ENCODE data around the gene CARS1.

CARS1 gene

GRCh38 chr11:2960139-2960538, 97.1 kb downstream of the CARS1 start:
- DNase-seq (ENCODE audit: low read depth in 3 of 3): no peak

DNA sequence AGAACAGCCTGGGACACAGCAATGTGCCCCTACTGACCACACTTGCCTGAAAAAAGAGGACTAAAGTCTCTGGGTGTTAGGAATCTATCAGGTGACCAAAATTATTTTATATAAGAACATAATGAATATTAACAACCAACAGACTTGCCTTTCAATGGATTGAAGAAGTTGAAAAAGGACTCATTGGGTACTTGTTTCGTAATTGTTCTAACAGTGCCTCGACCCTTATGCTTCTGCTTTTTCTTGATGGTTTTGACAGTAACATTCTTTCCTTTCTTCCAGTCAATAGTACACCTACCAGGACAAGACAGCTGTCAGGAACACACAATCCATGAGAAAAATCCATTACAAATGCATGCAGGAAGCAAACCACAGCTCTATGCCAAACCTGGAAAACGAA, 99.0 kb downstream of the CARS1 start:
- DNase-seq (ENCODE audit: low read depth in 3 of 3): no peak

GRCh38 chr11:2955906-2956476, 101.2 kb downstream of the CARS1 start:
- no peak for DNase-seq (ENCODE audit: low read depth in 3 of 3)

DNA sequence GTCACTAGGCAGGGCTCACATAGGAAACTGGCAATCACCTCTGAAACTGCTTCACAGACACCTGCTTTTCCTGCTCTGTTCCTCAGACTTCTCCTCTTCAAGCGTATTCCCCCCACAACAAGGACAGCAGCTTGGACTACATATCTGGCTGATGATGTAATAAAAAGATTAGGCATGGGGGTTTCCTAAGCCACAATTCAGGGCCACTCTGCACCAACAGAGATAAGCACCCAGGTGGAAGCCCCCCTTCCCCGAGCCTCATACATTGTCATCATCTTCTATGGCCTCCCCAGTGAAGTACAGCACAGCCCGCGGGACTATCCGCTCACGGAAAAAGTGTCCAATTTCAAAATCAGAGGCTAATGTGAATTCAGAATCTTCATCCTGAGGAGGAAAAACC, 103.0 kb downstream of the CARS1 start:
- no peak for DNase-seq (ENCODE audit: low read depth in 3 of 3)

GRCh38 chr11:2952290-2952689, 104.9 kb downstream of the CARS1 start:
- no peak for DNase-seq (ENCODE audit: low read depth in 3 of 3)

DNA sequence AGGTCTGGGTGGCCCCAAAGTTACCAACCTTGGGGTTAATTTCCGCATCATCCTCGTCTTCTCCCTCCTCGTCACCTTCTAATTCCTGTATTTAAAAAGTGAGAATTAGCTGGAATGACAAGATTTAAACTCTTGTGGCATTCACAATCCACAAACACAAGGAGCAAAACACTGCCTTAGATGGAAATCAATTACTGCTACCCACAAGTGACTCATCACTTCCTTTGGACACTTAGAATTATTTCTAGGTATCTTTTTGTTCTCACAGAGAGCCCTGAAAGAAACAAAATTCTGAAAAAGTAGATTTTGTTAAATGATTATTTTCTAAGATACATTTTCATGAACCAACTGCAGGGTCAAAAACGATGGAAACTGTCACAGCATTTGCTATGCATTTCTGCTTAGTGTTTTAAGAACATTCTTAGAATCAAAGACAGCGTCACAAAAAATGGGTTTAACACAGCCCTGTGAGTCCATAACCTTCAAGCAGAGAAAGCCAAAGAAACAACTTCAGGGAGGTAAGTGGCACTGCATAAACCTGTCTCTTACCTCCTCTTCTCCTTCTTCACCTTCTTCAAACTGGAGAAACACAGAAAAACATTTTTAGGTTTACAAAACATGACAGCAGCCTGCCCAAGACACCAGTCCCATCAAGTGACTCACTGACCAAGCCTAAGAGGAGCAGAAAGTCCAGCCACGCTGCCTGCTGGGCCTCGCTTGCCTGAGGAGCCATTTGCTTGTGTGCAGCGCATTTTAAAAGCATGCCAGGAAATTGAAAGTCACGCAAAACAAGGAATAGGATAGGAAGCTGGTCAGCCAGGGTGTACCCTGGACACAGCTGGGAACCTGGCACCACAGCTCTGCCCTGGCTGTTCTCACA, 105.8 kb downstream of the CARS1 start:
- DNase-seq (ENCODE audit: low read depth in 3 of 3): no peak

Measured in stimulated activated CD4-positive, alpha-beta T cell treated with anti-CD3 and anti-CD28 coated beads, TNF-alpha, amount 100 ng/mL, for 4 hours (primary cell).